RWPE2 (cell line): ENCODE results near the gene MINDY4.

Experiments
- ATAC-seq: fragments of 200-7000 bp; cut with Tn5 transposase; 3 replicates; pipeline ENCODE4 v1.9.1; 2021; ENCODE audit warnings: low read depth
- DNase-seq: peaks from one replicate; pipeline ENCODE4 v3.0.0-alpha.2; 2020; ENCODE audit warnings: low spot score
- H3K27ac ChIP-seq: fragments of 450-650 bp; 2 replicates; pipeline ENCODE4 v1.5.1; 2017; ENCODE audit warnings: mild to moderate bottlenecking; ENCODE audit not compliant: poor library complexity, severe bottlenecking
- H3K27me3 ChIP-seq: fragments of 250-450 bp; sonication (Bioruptor Pico); 2 replicates; pipeline ENCODE4 v1.5.1; 2021; ENCODE audit warnings: mild to moderate bottlenecking, moderate library complexity; ENCODE audit not compliant: insufficient read depth, poor library complexity, severe bottlenecking
- H3K36me3 ChIP-seq: fragments of 250-450 bp; sonication (Bioruptor Pico); 2 replicates; pipeline ENCODE4 v1.5.1; 2020; ENCODE audit warnings: low read depth, mild to moderate bottlenecking, moderate library complexity
- H3K4me1 ChIP-seq: fragments of 250-450 bp; sonication (Bioruptor Pico); 2 replicates; pipeline ENCODE4 v1.5.1; 2021; ENCODE audit warnings: mild to moderate bottlenecking, moderate library complexity; ENCODE audit not compliant: insufficient read depth, poor library complexity, severe bottlenecking
- H3K4me3 ChIP-seq: fragments of 250-450 bp; sonication (Bioruptor Pico); 2 replicates; pipeline ENCODE4 v1.5.1; 2021; ENCODE audit warnings: mild to moderate bottlenecking, moderate library complexity; ENCODE audit not compliant: severe bottlenecking
- H3K9me3 ChIP-seq: fragments of 250-450 bp; sonication (Bioruptor Pico); 2 replicates; pipeline ENCODE4 v1.5.1; 2021; ENCODE audit warnings: mild to moderate bottlenecking, moderate library complexity; ENCODE audit not compliant: severe bottlenecking
- TF ChIP-seq, protein P1 (sequence below): fragments of 450-650 bp; IDR thresholded peaks from one replicate; pipeline ENCODE4 v1.5.1; 2017; ENCODE audit warnings: mild to moderate bottlenecking, moderate library complexity; ENCODE audit not compliant: poor library complexity, severe bottlenecking

Gene MINDY4

DNA sequence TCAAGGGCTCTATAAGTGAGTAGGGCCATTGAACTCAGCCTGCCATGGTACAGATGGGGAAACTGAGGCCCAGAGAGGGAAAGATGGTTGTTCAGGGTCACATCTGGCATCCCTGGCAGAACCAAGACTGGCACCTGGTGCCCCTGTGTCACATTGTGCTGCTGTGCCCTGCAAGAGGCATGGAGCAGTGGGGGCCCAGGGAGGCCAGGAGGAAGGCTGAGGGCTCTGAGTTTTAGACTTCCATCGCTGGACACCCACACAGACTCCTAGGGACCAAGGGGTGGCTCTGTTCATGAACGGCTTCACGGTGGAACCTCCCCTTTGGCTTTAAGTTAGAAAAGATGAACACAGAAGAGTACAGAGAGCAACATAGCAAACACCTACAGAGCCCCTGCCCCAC is 73.7 kb downstream of the MINDY4 start:
- peak; percentile 23 for DNase-seq

DNA sequence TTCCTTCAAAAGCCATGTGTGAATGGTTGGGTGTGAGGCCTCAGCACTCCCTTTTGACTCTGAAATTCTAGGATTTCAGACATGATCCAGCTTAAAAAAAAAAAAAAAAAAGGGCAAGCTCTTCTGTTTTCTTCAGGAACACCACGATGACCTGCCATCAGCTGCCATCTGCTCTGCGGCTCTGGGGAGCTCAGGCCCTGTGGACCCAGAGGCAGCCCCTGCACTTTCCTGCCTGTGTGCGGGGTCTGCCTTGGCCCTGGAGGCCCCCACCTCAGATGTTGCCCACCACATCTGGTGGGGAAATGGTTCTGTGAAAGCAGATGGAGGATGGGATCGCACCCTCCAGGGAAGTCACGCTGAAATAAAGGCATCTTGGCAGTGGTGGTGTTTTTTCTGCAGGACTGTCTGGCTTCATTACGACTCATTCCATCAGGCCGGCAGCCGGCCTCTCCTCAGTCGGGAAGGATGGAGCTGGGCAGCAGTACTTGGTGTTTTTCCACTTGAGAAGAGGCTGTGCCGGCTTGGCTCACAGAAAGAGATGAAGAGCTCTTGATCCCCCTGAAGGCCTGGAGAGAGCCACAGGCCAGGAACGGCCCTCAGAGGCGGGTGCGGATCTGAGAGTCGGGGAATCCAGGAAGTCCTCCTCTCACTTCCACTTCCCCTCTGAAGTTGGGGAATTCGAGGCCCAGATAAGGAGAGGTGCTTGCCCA is 74.4 kb downstream of the MINDY4 start:
- H3K27ac ChIP-seq: peak overlapping the region; percentile 25

More for the DNA sequence above, 73.7 kb downstream of the MINDY4 start:
- no peaks in the 10 kb centered on the region for H3K36me3 ChIP-seq
- peaks cover 12% of the 10 kb centered on the region for H3K4me1 ChIP-seq
- no peaks in the 10 kb centered on the region for H3K27me3 ChIP-seq
- no peaks in the 10 kb centered on the region for H3K9me3 ChIP-seq
- no peak for ATAC-seq
- TF ChIP-seq, protein P1, sequence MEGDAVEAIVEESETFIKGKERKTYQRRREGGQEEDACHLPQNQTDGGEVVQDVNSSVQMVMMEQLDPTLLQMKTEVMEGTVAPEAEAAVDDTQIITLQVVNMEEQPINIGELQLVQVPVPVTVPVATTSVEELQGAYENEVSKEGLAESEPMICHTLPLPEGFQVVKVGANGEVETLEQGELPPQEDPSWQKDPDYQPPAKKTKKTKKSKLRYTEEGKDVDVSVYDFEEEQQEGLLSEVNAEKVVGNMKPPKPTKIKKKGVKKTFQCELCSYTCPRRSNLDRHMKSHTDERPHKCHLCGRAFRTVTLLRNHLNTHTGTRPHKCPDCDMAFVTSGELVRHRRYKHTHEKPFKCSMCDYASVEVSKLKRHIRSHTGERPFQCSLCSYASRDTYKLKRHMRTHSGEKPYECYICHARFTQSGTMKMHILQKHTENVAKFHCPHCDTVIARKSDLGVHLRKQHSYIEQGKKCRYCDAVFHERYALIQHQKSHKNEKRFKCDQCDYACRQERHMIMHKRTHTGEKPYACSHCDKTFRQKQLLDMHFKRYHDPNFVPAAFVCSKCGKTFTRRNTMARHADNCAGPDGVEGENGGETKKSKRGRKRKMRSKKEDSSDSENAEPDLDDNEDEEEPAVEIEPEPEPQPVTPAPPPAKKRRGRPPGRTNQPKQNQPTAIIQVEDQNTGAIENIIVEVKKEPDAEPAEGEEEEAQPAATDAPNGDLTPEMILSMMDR: no peak
- H3K27ac ChIP-seq: no peak overlapping the region
- no peak overlapping the region for H3K4me3 ChIP-seq

DNA sequence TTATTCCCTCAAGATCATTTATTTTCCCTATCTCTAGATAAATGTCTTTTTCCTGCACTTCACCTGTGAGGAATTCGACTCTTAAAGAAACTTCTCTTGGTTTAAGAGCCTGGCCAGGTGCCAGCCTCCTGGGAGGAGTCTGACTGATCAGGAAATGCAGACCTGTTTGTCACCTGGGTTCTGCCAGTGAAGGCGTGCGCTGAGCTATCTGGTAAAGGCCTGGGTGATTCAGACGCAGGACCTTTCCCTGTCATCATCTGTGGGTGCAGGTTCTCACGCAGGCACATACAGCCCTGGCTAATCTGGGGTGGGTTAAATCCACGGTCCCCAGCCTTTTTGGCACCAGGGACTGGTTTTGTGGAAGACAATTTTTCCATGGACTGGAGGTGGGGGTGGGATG is 75.2 kb downstream of the MINDY4 start:
- no peaks in the 10 kb centered on the region for H3K9me3 ChIP-seq
- DNase-seq (peak; percentile 78), ATAC-seq (peak; percentile 88)
- H3K27me3 ChIP-seq: no peaks in the 10 kb centered on the region
- no peaks in the 10 kb centered on the region for H3K36me3 ChIP-seq
- peak overlapping the region; percentile 25 for H3K27ac ChIP-seq
- no peak overlapping the region for H3K4me3 ChIP-seq
- TF ChIP-seq, protein P1: no peak
- H3K4me1 ChIP-seq: peaks cover 12% of the 10 kb centered on the region

More for the DNA sequence above, 74.4 kb downstream of the MINDY4 start:
- H3K9me3 ChIP-seq: no peaks in the 10 kb centered on the region
- H3K27me3 ChIP-seq: no peaks in the 10 kb centered on the region
- peak; percentile 41; the same call in 1 of the 3 replicates for ATAC-seq
- TF ChIP-seq, protein P1: no peak
- no peak overlapping the region for H3K4me3 ChIP-seq
- no peaks in the 10 kb centered on the region for H3K36me3 ChIP-seq
- DNase-seq: peak; percentile 22
- peaks cover 12% of the 10 kb centered on the region for H3K4me1 ChIP-seq

DNA sequence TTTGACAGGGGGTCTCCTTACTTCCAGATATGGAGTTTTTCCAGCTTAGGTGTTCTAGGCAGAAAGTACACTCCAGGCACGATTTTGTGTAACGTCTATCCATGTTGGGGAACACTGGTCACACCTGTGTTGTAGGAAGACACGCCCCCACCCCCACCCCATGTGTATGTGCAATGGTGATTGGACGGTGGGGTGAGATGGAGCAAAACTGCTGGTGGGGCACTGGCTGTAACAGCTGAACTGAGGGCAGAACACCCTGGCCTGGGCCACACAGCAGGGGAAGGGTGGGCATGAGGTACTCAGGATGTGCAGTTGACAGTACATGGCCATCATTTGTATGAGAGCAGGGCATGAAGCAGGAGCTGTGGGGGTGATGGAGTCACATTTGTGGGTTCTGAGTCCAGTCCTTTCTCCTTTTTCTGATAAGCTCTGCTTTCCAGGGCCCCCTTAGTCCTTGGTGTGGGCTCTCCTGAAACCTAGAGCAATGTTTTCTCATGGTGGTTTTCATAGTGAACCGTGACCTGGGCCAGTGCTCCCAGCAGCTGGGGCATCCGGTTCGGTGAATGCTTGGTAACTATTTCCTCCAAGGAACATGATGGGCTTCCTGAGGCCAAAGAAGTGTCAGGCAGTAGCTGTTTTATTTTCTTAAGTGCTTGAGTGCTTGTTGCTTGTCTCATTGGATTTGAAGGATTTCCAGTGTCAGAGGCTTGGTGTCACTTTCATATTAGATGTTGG is 77.1 kb downstream of the MINDY4 start:
- TF ChIP-seq, protein P1: no peak
- DNase-seq (no peak), ATAC-seq (no peak)
- no peaks in the 10 kb centered on the region for H3K9me3 ChIP-seq
- H3K4me3 ChIP-seq: no peak overlapping the region
- H3K27ac ChIP-seq: no peak overlapping the region
- H3K27me3 ChIP-seq: no peaks in the 10 kb centered on the region
- H3K36me3 ChIP-seq: no peaks in the 10 kb centered on the region
- peaks cover 12% of the 10 kb centered on the region for H3K4me1 ChIP-seq

DNA sequence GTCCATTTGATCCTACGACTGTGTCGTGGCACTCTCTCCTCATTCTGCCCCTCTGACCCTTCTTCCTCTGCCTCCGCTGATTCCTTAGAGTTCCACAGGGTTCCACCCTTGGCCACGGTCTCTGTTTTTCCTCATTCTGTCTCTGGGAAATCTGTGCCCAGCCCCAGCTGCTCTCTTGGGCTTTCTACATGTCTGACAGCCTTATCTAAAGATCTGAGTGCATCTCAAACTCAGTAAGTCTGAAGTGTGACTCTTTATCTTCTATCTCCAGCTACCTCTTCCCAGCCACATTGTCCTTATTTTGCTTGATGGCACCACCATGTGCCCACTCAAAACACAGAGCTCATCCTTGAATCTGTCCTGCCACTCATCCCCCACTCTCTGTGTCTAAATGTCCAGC is 78.3 kb downstream of the MINDY4 start:
- Histone ChIP-seq H3K9me3 (no peaks in the 10 kb centered on the region), H3K36me3 (no peaks in the 10 kb centered on the region), H3K4me3 (no peak overlapping the region), H3K27me3 (no peaks in the 10 kb centered on the region), H3K4me1 (peaks cover 12% of the 10 kb centered on the region), H3K27ac (no peak overlapping the region)
- TF ChIP-seq, protein P1: no peak
- DNase-seq (no peak), ATAC-seq (no peak)
